Left lung (tissue), 10 donors: ENCODE data around the gene HYAL3. TPM values are rescaled to one million over a fixed set of nuclear protein-coding genes. Genes with fewer than 3 reads are reported as not detected.
"Not testable (repeated sequence)": the region's sequence is repeated elsewhere in the genome, so short reads cannot be mapped to it uniquely, and the experiment has no call there.

Source experiments
- ATAC-seq: fragments of 200-7000 bp; cut with Tn5 transposase; one replicate; pipeline ENCODE4 v1.9.1; 2020; ENCODE audit warnings: moderate library complexity
- DNase-seq, 4 donors: peaks; one replicate each; pipeline ENCODE4 v3.0.0-alpha.2; 2013 to 2020
- H3K27ac ChIP-seq, 2 donors: fragments of 200-600 bp; sonication (generic) in 1 of 2; one replicate each; pipeline versions ENCODE4 v1.5.0 to v1.8.0; 2020 to 2021
- H3K27me3 ChIP-seq, 2 donors: fragments of 200-600 bp; sonication (generic) in 1 of 2; one replicate each; pipeline versions ENCODE4 v1.5.0 to v1.8.0; 2020 to 2021
- H3K36me3 ChIP-seq, 2 donors: fragments of 200-600 bp; sonication (generic) in 1 of 2; one replicate each; pipeline versions ENCODE4 v1.5.0 to v1.8.0; 2020 to 2021
- H3K4me1 ChIP-seq, 2 donors: fragments of 200-600 bp; one replicate each; pipeline ENCODE4 v1.8.0; 2021
- H3K4me3 ChIP-seq, 2 donors: fragments of 200-600 bp; sonication (generic) in 1 of 2; one replicate each; pipeline versions ENCODE4 v1.5.0 to v1.8.0; 2020 to 2021; ENCODE audit warnings: mild to moderate bottlenecking in 1 of 2
- H3K9me3 ChIP-seq, 2 donors: fragments of 200-600 bp; sonication (generic) in 1 of 2; one replicate each; pipeline versions ENCODE4 v1.5.0 to v1.8.0; 2020 to 2021
- CTCF ChIP-seq, 2 donors: fragments of 200-600 bp; sonication (generic) in 1 of 2; IDR thresholded peaks; one replicate each; pipeline versions ENCODE4 v1.5.0 to v1.8.0; 2021; ENCODE audit warnings: antibody characterized with exemption in 2 of 2
- intact Hi-C, 2 donors: fragments of 100-400 bp; cut with DNase I; formaldehyde crosslinking; loops; one replicate each; pipeline versions ENCODE4 v1.11.2 to v1.14.2; 2022
- polyA plus RNA-seq, 6 donors: library from polyadenylated mRNA; unstranded; fragments of 120-200 nt; gene quantifications; one replicate each; pipeline ENCODE4 v1.2.1, GENCODE V29; 2013; ENCODE audit not compliant: insufficient read length in 6 of 6
- total RNA-seq, 2 donors: library from RNA; stranded (reverse); fragmentation: NEBNext Ultra II Directional; extraction: Animal tissue kit (Norgen Biotek cat#: 25700); gene quantifications; one replicate each; pipeline ENCODE4 v1.2.1, GENCODE V29; 2021
- donor health status: DM: no; HTN: yes; CAD: no.
- donor health status: DM: no; HTN: no; CAD: no.

HYAL3 gene
- total and polyA plus RNA-seq, 8 donors = 2.3 to 5.2 (median 4.3) TPM

DNA sequence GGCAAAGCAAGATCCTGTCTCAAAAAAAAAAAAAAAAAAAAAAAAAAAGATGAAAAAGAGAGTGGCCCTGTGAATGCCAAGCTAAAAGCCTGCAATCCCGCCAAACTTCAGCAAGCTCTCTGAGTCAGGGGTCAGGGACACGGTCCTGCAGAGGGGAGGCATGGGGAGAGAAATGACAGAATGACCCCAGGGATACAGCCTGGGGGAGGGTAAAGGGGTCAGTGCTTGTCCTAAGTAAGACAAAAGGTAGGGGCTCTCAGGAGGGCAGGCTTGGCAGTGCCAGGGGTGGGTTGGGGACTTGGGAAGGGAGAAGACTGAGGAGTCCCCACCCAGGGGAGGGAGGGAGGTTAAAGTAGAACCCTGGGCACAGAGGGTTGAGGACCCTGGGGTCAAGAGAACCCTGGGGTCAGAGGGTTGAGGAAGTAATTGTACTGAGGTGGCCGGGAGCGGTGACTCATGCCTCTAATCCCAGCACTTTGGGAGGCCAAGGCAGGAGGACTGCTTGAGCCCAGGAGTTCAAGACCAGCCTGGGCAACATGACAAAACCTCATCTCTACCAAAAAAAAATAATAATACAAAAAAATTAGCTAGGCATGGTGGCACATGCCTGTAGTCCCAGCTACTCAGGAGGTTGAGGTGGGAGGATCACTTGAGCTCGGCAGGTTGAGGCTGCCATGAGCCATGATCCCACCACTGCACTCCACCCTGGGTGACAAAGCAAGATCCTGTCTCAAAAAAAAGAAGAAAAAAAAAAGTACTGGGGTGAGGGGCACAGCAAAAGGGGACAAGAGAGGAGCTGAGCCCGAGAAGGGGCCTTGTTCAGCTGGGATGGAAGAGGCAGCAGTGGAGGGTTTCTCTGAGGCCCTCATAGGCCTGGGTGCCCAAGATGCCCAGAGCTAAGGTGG is 35.5 kb downstream of the HYAL3 start:
- H3K27me3 ChIP-seq = peaks cover 0 to 21% of the 10 kb centered on the region in 2 donors
- peak overlapping the region; percentile 80 to 92 for H3K27ac ChIP-seq
- H3K4me3 ChIP-seq = no peak overlapping the region
- no peak for TF ChIP-seq CTCF (IDR thresholded peaks at IDR 0.05)
- no peak for DNase-seq
- no peaks in the 10 kb centered on the region for H3K9me3 ChIP-seq
- no peak for ATAC-seq
- intact Hi-C loops = no loop called here
- peaks cover 46 to 78% of the 10 kb centered on the region in 2 donors for H3K4me1 ChIP-seq
- H3K36me3 ChIP-seq = peaks cover 0 to 11% of the 10 kb centered on the region in 2 donors

- Histone ChIP-seq H3K4me3 (no peak overlapping the region), H3K4me1 (peaks cover 37 to 77% of the 10 kb centered on the region in 2 donors), H3K27ac (no peak overlapping the region), H3K36me3 (peaks cover 0 to 20% of the 10 kb centered on the region in 2 donors), H3K27me3 (peaks cover 0 to 18% of the 10 kb centered on the region in 2 donors), H3K9me3 (no peaks in the 10 kb centered on the region)
- no peak for ATAC-seq
- TF ChIP-seq CTCF (IDR thresholded peaks at IDR 0.05) = no peak
- intact Hi-C loops = no loop called here
- DNase-seq = no peak
These were observed 36.4 kb downstream of the HYAL3 start for GRCh38 chr3:50262778-50263177.

DNA sequence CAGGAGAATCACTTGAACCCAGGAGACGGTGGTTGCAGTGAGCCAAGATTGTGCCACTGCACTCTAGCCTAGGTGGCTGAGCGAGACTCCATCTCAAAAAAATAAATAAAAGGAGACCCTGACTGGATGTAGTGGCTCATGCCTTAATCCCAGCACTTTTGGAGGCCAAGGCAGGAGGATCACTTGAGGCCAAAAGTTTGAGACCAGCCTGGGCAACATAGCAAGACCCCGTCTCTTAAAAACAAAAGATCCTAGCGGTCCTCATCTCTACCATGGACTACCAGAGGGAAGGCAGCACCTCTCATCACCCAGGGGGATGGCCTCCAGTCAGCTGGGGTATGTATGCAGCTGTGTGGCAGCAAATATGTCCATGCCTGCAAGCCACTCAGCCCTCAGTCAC is 37.0 kb downstream of the HYAL3 start:
- Histone ChIP-seq H3K4me1 (peaks cover 33 to 77% of the 10 kb centered on the region in 2 donors), H3K27ac (peak overlapping the region in 1 of 2 donors; percentile 88), H3K27me3 (peaks cover 0 to 13% of the 10 kb centered on the region in 2 donors), H3K36me3 (peaks cover 0 to 26% of the 10 kb centered on the region in 2 donors)
- ATAC-seq, H3K9me3 ChIP-seq, H3K4me3 ChIP-seq, DNase-seq, intact Hi-C loops: not testable (repeated sequence)

DNA sequence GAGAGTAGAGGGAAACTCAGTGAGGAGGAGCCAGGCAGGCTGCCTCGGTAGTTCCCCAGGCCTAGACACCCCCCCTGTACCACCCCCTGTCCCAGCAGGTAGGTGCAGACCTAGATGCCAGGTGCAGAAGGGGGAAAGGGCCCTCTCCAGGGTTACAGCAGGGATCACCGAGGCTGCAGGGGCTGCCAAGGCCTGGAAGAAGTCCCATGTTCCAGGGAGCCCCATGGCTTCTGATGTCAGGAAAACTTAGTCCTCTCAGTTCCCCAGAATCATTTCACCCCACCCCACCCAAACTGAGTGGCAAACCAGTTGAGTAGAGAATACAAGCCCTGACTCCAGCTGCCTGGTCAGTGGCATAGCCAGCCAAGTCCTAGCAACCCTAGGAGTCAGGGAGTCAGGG is 37.7 kb downstream of the HYAL3 start:
- no peak for TF ChIP-seq CTCF (IDR thresholded peaks at IDR 0.05)
- Histone ChIP-seq H3K27ac (peak overlapping the region; percentile 88 to 98), H3K27me3 (peaks cover 0 to 6% of the 10 kb centered on the region in 2 donors), H3K4me1 (peaks cover 32 to 79% of the 10 kb centered on the region in 2 donors), H3K9me3 (no peaks in the 10 kb centered on the region), H3K4me3 (no peak overlapping the region), H3K36me3 (peaks cover 0 to 33% of the 10 kb centered on the region in 2 donors)
- intact Hi-C loops = no loop called here
- DNase-seq (peak in 1 of 4 donors; percentile 25), ATAC-seq (no peak)

GRCh38 chr3:50260942-50261441 is 38.2 kb downstream of the HYAL3 start:
- DNase-seq = peak in 1 of 4 donors; percentile 34
- Histone ChIP-seq H3K36me3 (peaks cover 0 to 38% of the 10 kb centered on the region in 2 donors), H3K4me1 (peaks cover 27 to 81% of the 10 kb centered on the region in 2 donors), H3K4me3 (peak overlapping the region; percentile 37 to 42), H3K27ac (peak overlapping the region; percentile 88 to 98), H3K27me3 (peaks cover 0 to under 1% of the 10 kb centered on the region in 2 donors), H3K9me3 (no peaks in the 10 kb centered on the region)
- ATAC-seq = no peak
- no peak for TF ChIP-seq CTCF (IDR thresholded peaks at IDR 0.05)
- intact Hi-C loops = no loop called here
